C1 segment of cervical spinal cord (tissue), 14 donors: Measurements from ENCODE around the gene FES.
"Not testable (repeated sequence)": the region's sequence is repeated elsewhere in the genome, so short reads cannot be mapped to it uniquely, and the experiment has no call there.

Experiments used
- DNase-seq, 14 donors: peaks; one replicate each; lab custom pipeline; 2025; lab: John Stamatoyannopoulos, UW

The FES gene

GRCh38 chr15:90890839-90891238, 6.5 kb downstream of the FES start:
- DNase-seq: no peak

- no peak for DNase-seq
Measured at GRCh38 chr15:90891346-90891949, 7.1 kb downstream of the FES start.

GRCh38 chr15:90892023-90892422, 7.7 kb downstream of the FES start:
- no peak for DNase-seq

GRCh38 chr15:90892498-90893174, 8.3 kb downstream of the FES start:
- DNase-seq: no peak

GRCh38 chr15:90893175-90894090, 9.1 kb downstream of the FES start:
- DNase-seq: no peak

- DNase-seq: peak in 13 of 14 donors; percentile 8 to 78 (median 64)
Measured at GRCh38 chr15:90895571-90896117, 11.3 kb downstream of the FES start.

- not testable (repeated sequence) for DNase-seq
Measured at GRCh38 chr15:90897131-90897655, 12.9 kb downstream of the FES start.

GRCh38 chr15:90901175-90902039, 17.1 kb downstream of the FES start:
- DNase-seq: peak in 3 of 14 donors; percentile 20 to 36 (median 27)

- DNase-seq: peak in 13 of 14 donors; percentile 19 to 80 (median 69)
Measured at GRCh38 chr15:90902040-90902839, 17.9 kb downstream of the FES start.

GRCh38 chr15:90902840-90903732, 18.8 kb downstream of the FES start, which contains the start of gene MAN2A2:
Gene MAN2A2 (plus strand): TSS chr15:90903302. CDS start chr15:90904208, 906 bp downstream.
- peak in 13 of 14 donors; percentile 1 to 81 (median 57) for DNase-seq

- peak in 5 of 14 donors; percentile 40 to 66 (median 52) for DNase-seq
Measured at GRCh38 chr15:90903733-90904536, 19.6 kb downstream of the FES start.

GRCh38 chr15:90904746-90905145, 20.4 kb downstream of the FES start:
- DNase-seq: no peak

- DNase-seq: no peak
Measured at GRCh38 chr15:90905306-90906180, 21.2 kb downstream of the FES start.

- no peak for DNase-seq
Measured at GRCh38 chr15:90906181-90906849, 22.0 kb downstream of the FES start.

- peak in 1 of 14 donors; percentile 12 for DNase-seq
Measured at GRCh38 chr15:90907051-90907660, 22.9 kb downstream of the FES start.
